Activated CD4-positive, CD25-positive, alpha-beta regulatory T cell treated with anti-CD3 and anti-CD28 coated beads, Interleukin-2, amount 50 U/mL, for 72 hours (primary cell): Measurements from ENCODE around the gene CYGB.

Experiments
- DNase-seq: peaks from one replicate; pipeline ENCODE4 v3.0.0; 2021

Gene CYGB

DNA sequence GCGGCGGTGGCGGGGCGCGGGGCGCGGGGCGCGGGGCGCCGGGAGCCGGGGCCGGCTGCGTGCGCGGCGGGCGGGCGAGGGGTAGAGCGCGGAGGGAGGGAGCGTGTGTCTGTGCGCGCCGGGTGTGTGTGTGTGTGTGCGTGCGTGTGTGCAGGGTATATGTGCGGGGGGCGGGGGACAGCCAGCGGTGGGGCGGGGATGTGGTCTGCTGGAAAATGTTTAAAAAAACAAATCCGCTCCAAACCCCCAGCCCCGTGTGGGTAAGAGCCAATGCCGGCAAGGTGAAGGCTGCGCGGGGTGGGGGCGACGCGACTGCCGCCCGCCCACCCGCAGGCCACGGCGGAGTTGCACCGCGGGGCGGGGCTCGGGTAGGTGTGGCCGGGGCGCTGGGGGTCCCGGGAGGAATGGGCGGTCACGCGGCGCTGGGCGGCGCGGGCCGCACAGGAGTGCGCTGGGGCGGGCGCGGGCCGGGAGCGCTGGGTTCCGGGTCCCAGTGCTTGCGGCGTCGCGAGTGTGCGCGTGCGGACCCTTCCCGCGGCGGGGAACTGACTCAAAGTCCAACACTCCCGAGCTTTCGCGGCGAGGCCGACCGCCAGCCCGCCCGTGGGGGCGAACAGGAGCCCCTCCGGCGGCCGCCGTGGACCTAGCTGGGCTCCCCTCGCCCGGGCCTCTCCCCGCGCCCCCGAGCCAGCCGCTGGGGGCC is at the start of gene CYGB:
Gene CYGB (minus strand): TSS at position 132 of the 703 bp plus-strand sequence. CDS start 167 bp downstream, outside the sequence.
- no peak for DNase-seq

DNA sequence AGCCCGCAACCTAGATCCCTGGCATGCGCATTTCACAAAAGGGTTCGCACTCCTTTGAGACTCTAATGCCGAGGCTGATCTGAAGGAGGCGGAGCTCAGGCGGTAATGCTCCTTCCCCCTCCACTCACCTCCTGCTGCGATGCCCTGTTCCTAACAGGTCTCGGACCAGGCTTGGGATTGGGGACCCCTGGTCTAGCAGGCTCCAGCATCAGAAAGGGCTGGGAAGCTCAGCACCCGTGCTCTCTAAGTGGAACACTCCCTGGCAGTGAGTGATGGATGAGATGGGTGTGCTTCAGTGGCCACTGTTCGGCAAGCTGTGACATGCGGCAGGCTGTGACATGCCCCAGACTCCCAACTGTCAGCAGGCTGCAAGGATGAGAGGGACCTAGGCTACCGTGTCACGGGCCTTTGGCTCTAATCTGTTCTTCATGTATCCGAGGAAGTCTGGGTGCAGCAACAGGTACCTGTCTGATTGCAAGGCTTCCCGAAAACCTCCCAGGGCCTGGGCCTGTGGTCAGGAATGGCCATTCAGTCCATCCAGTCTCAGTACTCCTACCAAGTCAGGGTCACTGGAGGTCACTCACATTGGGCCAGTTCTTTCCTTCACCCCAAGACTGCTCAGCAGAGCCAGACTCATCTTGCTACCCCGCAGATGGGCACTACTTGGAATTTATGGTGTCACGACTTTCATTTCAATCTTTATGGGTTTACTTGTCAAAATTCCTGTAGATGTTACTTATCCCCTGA is 49.4 kb upstream of the CYGB start:
- DNase-seq, result no peak

DNA sequence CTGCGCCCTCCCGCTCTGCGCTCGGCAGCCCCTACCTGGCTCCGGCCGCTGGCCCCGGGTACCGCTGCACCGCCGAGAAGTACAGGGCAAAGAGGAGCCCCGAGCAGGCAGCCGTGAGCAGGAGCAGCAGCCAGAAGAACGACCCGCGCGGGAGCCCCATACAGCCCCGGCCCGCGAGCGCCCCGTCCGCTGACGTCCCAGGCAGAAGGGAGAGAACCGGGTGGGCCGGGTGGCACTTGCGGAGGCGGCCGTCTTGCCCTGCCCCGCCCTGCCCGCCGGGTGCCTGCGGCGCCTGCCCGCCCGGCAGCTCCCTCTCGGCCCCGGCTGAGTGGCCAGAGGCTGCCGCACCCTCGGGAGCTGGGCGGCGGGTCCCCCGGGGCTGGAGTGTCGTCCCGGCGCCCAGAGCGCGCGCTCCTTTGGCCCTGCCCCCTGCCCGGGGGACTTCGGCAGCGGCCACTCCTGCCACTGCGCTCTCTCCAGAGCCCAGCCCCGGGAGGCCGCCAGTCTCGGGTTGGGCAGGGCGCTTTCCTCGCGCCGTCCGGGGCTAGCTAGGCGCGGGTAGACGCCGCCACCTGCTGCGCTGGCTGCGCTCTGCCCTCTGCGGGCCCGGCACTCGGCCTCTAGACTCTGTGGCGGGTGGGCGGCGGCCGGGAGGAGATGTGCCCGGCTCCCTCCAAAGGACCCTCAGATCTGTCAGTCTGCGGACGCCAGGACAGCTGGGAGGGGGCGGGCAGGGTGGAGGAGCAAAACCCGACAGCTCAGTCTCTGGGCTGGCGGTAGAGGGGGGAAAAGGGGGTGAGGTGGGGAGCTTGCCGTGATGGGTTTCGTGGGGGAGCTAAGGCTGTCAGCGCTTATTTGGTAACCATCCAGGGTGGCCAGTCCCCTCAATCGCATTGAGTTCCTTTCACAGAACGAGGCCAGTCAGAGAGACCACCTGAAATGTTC is 48.4 kb upstream of the CYGB start, which contains the start of gene ST6GALNAC2:
Gene ST6GALNAC2 (minus strand): TSS at position 212 of the 945 bp plus-strand sequence. CDS start 52 bp downstream, at position 160.
- peak; percentile 47 for DNase-seq

DNA sequence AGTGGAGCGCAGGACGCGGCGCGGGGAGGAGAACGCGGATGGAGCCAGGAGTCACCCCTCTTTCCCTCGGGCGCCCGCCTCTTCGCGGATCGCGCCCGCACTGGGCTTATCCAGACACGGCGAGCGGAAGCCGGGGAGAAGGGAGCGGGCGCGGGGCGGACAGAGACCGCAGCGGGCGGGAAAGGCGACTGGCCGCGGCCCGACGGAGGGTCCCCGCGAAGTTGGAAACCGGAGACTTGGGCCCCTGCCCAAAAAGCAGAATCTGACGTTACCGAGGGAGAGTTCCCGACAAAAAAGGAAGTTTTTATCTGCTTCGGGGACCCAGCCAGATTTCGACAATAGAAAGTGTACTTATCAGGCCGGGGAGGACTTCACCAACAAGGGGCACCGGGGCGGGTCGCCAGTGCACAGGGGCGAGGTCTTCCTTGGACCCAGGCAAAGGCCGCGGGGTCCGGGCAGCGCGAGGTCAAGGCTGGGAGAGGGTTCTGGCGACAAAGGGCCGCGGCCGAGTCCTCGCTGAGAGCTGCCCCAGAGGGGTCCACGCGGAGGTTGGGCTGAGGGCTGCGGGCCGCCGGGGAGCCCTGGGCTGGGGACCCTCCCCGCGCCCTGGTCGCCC is 47.6 kb upstream of the CYGB start:
- DNase-seq, result no peak

DNA sequence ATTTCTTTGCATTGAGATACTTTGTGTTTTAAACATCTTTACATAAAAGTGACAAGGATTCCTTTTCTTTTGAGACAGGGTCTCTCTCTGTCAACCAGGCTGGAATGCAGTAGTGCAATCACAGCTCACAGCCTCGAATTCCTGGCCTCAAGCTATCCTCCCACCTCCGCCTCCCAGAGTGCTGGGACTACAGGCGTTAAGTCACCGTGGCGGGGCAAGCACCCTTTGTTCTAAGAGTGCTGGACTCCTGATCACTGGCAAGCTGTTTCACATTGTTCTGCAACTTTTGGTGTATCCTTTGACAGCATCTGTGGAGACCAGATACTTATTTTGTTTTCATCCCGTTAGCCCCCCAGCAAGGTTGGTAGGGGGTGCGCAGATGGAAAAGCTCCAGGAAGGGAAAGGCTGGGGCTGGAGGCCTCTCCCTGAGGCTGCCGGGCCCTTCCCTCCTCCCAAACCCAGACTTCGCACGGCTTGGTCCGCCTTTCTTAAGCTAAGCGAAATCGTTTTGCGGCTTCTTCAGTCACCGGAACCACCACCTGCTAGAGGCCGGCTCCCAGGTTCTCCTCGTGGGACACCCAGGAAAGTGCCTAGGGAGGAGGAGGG is 47.0 kb upstream of the CYGB start:
- no peak for DNase-seq

DNA sequence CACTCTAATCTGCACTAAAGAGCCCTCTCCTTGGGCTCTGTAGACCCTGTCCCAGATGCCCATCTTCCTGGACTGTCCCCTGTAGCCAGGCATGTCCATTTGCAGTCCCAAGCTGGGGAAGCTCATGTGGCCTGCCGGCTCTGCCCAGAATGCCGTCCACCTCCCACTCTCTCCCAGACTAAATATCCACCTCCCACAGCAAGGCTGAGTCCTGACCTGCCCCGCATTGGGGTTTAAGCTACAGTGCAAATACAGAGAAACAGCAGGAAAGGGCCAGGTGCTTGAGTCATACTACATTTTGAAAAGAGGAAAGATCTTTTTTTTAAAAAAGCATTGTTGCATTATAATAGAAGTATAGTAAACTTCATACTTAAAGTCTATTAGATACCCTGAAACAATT is 45.2 kb upstream of the CYGB start:
- no peak for DNase-seq

DNA sequence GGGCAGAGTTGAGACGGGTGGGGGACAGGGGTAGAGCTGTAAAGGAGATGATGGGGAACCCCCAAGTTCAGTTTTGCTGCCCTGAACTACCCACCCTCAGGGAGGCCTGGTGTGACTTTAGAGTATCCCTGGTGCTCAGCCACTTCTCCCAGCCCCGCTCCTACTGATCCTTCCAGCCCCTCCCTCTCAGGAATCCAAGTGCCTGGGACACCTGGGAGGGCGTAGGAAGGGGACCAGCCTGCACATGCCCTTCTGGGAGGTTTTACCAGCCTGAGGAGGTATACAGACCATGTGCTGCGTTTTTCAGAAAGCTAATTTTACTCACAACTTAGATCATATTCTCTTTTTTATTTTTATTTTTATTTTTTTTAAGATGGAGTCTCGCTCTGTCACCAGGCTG is 44.0 kb upstream of the CYGB start:
- no peak for DNase-seq

DNA sequence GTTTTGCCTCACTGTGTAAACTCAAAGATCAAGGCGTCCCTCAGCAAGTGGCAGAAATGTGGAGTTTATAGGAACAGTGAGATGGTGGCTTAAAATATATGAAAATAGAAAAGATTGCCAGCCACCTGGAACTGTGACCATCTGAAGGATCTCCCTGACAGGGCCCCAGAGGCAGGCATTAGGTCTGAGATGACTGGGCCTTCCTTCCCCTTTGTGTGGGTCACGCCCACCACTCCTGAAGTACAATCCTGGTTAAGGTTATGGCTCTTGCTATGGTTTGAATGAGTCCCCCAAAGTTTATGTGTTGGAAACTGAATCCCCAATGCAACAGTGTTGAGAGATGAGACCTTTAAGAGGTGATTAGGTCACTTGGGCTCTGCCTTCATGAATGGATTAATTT is 41.8 kb upstream of the CYGB start:
- DNase-seq, result no peak

DNA sequence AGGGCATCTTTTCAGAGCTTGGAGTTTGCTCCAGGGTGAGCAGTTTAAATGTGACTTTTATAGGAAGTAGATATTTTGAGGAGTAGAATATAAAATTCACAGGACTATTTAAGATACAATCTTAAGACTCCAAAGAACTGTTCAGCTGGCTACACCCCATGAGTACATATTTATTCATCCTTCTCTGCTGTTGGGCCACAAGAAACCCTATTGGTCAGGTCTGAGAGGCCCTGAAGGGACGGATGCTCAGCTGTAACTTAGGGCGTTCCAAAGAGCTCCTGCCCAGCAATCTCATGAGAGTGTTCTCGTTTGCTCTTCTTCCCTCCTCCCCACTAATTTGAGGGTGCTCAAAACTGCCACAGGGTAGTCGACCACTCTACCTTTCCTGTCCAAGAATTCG is 40.9 kb upstream of the CYGB start:
- no peak for DNase-seq

DNA sequence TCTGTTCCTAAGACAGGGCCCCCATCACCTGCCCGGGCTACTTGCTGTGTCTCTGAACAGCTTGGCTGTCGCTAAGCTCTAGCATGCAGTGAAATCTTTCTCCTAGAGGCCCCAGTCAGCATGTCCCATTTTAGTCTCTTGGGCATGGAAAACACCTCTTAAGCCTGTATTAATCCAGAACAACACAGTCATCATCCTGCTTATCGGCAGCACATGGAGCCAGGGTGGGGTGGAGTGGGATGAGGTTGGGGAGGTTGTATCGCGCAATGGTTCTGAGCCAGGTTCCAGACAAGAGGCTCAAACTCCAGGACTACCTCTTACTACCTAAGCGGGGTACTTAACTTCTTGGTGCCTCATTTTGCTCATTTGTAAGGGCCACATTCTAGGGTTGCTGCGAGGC is 40.4 kb upstream of the CYGB start:
- no peak for DNase-seq

DNA sequence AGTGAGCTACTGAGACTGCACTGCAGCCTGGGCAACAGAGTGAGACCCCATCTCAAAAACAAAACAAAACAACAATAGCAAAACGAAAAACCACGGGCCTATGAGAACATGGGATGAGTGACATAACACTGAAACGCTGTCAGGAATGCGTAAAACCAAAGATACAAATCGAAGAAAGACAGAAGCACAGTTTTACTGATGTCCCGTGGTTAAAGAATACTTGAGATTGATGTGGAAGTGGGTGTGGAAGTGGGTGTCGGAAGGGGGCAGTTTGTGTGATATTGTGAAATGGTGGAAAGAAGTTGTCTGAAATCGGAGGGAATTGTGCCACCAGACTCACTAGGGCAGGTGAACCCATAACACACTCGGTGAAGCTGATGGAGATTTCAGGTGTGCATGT is 38.7 kb upstream of the CYGB start:
- no peak for DNase-seq

DNA sequence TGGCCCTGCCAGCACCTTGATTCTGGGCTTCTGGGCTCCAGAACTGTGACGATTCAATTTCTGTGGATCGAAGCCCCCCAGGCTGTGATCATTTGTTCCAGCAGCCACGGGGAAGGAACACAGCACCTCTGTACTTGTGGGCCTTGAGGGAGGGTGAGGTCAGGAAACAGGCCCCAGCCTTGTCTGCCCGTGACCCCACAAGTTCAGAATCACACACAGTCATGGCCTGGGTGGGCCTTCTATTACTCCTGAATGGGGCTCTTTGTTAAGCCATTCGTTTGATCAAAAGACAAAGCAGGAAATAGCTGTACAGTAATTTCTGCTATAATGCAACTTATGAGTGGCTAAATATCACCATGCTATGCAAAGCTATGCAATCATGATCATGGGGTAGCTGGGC is 38.1 kb upstream of the CYGB start:
- no peak for DNase-seq

DNA sequence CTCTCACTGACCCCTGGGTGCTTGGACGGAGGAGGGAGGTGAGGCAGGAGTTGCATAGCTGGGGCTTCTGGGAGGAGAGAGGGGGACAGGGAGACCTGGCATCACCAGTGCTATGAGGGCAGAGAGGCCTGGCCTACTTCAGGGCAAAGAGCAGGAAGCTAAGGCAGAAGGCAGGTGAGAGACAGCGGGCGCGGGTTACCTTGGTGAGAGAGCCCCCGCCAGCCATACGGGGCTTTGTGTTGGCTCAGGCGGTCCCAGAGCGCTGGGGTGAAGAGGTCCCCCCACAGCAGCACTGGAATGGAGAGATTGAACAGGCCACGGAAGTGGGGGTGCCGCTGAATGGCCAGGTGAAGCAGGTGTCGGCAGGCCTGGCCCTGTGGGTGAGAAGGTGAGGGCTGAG is 36.7 kb upstream of the CYGB start:
- DNase-seq, result no peak

DNA sequence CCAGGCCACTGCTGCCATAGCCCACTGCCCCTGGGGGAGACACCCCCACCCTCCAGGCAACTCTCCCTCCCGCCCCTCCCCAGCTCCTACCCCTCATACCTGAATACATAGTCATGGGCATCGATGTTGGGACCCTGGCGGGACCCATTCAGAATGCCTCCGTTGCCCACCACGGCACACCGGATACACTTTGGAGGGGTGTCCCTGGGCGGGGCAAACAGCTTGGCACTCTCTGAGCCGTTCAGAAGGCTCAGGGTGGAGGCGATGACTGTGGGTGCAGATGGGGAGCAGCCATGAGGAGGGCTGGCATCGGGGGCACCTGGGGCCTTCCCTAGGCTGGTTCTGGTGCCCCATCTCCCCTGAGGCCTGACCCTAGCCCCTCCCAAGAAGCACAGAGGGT is 35.6 kb upstream of the CYGB start:
- DNase-seq, result no peak

DNA sequence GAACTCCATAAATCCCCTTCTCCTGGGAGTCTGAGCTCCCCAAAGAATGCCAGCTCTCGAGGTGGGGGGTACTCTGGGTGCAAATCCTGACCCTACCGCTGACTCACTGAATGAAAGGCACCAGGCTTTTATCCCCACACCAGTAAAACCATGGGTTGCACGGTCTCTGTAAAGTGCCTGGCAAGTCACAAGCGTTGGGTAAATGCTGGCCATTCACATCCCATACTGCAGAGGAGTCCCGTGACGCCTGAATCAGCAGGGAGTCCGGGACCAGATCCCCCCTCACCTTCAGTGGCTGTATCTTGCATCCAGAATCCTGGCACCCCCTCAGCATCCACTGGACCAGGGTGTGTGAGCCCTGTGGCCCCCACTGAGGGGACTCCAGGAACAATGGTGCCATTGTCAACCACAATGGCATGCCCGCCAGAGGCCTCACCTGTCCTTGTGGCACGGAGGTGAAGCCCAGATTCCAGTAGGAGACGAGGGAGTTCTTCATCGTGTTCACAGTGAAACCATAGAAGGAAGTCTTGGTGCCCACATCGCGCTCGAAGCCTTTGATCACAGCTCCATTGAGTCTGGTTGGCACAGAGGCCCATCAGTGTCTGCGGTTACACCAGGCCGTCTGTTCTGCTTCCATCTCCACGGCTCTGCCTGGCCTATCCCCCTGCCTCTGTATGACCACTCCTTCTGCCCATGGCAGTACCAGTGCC is 34.8 kb upstream of the CYGB start:
- no peak for DNase-seq

DNA sequence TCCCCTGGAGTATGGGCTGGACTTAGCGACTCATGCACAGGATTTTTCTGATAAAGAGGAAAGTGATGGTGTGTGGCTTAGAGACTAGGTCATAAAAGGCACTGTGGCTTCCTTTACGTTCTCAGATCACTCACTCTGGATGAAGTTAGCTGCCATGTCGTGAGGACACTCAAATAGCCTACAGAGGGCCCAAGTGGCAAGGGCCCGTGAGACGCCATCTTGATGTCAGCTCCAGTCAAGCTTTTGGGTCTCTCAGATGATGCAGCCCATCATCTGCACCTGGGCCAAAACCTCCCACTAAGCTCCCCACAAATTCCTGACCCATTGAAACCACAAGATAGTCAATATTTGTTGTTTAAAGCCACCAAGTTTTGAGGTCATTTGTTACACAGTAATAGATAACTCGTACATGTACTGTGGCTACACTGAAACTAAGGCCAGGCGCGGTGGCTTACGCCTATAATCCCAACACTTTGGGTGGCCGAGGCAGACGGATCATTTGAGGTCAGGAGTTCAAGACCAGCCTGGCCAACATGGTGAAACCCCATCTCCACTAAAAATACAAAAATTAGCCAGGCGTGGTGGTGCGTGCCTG is 33.5 kb upstream of the CYGB start:
- DNase-seq, result no peak

DNA sequence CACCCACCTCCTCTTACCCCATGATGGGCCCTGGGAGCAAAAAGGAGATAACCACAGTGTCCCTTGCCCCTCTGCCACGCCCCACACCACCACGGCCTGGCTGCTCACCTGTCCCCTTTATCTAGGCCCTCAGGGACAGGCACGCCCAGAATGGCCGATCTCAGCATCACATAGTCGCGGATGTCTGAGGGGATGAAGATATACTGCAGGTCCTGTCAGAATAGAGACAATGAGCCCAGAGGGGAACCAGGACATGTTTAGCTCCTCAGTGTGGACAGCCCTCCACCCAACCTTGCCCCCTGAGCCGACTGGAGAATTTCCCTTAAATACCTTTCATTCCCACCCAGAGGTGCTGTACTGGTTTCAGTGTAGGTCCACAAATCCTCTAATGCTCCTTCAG is 32.9 kb upstream of the CYGB start:
- DNase-seq, result no peak

DNA sequence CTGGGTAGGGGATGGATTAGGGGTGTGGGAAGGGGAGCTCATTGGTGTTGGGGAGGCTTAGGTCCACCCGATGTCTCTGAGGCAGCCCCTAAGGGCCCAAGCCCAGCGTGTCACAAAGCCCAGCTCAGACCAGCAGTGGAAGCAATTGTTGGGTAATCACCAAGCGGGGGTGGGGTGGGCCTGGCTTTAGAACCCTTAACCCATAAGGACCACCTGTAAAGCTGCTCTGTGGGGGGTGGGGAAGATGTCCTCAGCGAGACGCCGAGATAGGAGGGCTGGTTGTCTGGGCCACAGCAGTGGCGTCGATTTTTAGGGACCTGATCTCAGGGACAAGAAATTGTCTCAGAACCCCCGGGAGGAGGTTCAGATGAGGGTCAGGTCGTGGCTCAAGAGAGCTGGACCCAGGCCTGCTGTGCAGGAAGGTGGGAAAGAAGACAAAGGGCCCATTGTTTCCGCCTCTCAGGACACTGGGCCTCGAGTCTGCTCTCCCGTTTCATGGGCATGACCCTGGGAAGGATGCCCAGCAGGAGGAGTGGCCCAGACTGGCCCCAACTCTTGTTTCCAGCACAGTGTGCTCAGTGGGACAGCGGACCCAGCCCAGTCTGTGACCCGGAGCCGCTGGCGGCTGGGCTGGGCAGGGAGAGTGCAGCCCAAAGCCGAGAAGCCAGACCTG is 32.2 kb upstream of the CYGB start:
- no peak for DNase-seq

DNA sequence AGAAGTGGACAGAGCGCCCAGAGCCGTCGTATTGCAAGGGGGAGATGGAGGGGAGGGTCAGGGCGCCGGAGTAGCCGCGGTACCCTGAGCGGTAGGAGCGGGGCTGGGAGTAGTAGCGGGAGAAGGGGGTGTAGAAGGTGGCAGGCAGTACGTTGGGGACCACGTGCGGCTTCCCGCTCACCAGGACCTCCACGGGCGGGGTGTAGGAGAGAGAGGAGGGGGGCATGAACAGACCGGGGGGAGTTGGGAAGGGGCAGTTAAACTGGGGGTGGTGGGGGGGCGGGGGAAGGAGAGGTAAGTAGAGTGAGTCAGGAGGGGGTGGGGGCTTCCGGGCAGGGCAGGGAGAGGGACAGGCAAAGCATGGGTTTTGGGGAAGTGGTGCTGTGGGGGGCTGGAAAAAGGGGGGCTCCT is 31.3 kb upstream of the CYGB start:
- DNase-seq, result no peak

DNA sequence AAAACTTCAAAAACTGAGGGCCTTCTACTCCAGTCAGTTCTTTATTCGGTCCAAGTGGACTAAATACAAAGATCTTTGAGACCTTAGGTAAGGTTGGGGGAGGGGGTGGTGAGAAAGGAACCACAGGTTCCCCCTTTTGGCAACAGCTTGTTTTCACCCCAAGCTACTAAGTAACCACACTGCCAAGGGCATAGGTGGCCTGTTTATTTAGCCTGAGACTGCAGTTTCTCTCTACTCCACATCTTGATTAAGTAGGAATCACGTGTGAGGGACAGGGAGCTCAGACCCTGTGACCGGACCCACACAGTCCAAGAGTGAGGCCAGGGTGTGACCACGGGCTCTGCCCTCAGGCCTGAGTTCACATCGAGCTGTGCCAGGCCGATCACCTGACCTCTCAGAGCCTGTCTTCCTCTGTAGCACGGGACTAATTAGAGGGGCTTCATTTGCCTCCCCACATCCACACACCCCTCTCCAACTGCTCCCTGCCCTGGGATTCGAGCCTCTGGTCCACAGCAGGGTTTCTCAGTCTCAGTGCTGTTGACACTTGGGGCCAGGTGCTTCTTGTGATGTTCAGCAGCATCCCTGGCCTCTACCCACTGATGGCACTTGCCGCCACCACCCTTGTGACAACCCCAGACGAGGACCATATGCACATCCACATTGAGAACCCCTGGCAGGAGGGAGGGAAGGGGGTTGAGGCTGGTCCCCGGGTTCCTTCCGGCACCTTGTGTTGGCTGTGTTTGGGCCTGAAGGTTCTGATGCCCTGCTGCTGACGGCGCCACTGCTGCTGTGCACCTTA is 30.3 kb upstream of the CYGB start:
- DNase-seq, result no peak
